Placental pericyte (primary cell): Measurements from ENCODE around the gene MGAT4D. TPM values are rescaled to one million over a fixed set of nuclear protein-coding genes. Genes with fewer than 3 reads are reported as not detected.

ENCODE experiments used
- total RNA-seq: library from RNA; depleted of rRNA; stranded (reverse); fragments of >200 nt; gene quantifications from 2 replicates; pipeline ENCODE4 v1.2.3, GENCODE V29; 2012

Gene MGAT4D
- total RNA-seq = not detected in 2 replicates

GRCh38 chr4:140497747-140498636 lies at the start of gene MGAT4D:
Gene MGAT4D, minus strand, starts transcription at chr4:140498293. Its CDS starts 71 bp downstream, at chr4:140498222.

DNA sequence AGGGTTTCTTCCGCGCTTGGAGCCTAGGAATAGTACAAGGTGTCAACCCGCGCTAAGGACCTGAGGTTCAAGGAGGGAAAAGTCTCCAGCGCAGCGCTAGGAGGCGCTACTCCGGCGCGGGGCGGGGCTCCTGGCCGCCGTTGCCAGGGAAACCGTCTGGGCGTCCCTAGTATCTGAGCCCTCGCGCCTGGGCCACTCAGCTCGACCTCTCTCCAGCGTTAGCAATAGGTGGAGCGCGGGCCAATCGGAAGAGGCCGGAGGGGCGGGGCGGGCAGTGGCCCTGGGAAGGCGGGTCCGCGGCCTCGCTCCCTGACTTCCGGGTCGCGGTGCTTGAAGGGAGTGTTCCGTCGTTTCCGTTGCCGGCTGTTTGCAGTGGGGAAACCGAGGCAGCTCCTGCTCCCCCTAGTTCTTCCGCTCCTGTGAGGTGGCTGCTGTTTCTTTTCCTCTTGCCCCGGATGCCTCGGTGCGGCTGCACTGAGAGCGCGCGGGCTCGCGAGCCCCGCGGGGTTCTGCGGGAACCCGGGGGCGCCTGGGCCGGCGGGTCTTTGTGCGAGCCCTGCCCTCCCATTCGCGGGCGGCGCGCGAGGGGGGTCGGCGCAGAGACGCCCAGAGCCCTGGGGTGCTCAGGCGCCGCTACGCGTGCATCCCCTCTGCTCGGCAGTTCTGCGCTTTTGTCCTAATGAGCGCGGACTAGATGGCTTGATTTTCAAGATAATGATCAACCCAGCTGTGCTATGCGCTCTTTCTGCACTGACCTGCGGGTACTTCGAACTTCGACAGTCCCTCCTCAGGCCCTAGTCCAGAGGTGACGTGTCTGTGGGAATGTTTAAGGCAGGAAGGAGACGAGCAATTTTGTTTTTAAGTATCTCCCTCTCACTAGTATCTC lies 26.0 kb upstream of the MGAT4D start, which contains the start of gene ELMOD2:
Gene ELMOD2 (plus strand): TSS at position 312 of the 886 bp plus-strand sequence. CDS start 1,261 bp downstream, outside the sequence.

GRCh38 chr4:140427106-140427918 lies 70.8 kb downstream of the MGAT4D start, which contains the start of gene CLGN:
Gene CLGN, minus strand, starts transcription at chr4:140427648. Its CDS starts 14,570 bp downstream, at chr4:140413078.

Other genes starting within 250 kb of the MGAT4D start
- 29.8 and 59.1 TPM in 2 replicates for gene SCOC, start 124.6 kb downstream of the MGAT4D start, total RNA-seq
- gene CLGN, start 70.6 kb downstream of the MGAT4D start, total RNA-seq = 2.7 and 7.0 TPM in 2 replicates
- gene ELMOD2, start 25.9 kb upstream of the MGAT4D start, total RNA-seq = 33.0 and 33.2 TPM in 2 replicates
- gene UCP1, start 70.7 kb upstream of the MGAT4D start, total RNA-seq = not detected in 2 replicates